GM23248 (cell line): ENCODE results near the gene PCLAF.

Source experiments
- EZH2 ChIP-seq: fragments of 200-600 bp; sonication (generic); IDR thresholded peaks from 2 replicates; pipeline ENCODE4 v1.6.1; 2018; ENCODE audit warnings: antibody characterized with exemption, mild to moderate bottlenecking; ENCODE audit not compliant: insufficient read depth, poor library complexity, severe bottlenecking
- EZH2phosphoT487 ChIP-seq: fragments of 200-600 bp; sonication (generic); IDR thresholded peaks from 2 replicates; pipeline ENCODE4 v1.6.1; 2018; ENCODE audit warnings: antibody characterized with exemption, moderate library complexity, mild to moderate bottlenecking, low read depth; ENCODE audit not compliant: insufficient read depth

DNA sequence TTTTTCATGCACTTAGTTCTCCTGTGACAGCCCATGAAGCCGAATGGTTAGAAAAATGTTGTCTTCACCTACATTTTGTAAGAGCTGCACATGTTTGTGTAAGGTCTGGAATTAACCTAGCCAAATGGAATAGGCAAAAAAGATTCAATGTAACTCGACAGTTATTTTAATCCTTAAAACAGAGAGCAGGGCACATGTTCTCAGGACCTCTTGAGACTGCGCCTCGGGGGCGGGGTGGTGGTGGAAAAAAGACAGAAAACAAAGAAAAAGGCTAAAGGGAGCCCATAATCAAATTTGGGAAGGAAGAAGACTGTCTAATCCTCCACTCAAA, 24.6 kb downstream of the PCLAF start:
- TF ChIP-seq EZH2 (no peak), EZH2phosphoT487 (no peak)
